DMS53 treated with DMSO at 0.1 percent for 48 hours (cell line): ENCODE results near the gene TRABD.
A peak's percentile ranks its signal among the peaks of the same experiment; 100 is the strongest.
"Not testable (repeated sequence)": the region's sequence is repeated elsewhere in the genome, so short reads cannot be mapped to it uniquely, and the experiment has no call there.

Source experiments
- DNase-seq: peaks from one replicate; lab custom pipeline; 2025; ENCODE audit not compliant: unreplicated experiment; lab: John Stamatoyannopoulos, UW

Gene TRABD

GRCh38 chr22:50185375-50186087 is at the start of gene TRABD:
Gene TRABD (plus strand): TSS chr22:50185913. CDS start chr22:50193061, 7,148 bp downstream.
- DNase-seq = peak; percentile 53

- DNase-seq = no peak
Observed at GRCh38 chr22:50136581-50137015, 49.1 kb upstream of the TRABD start.

- DNase-seq = not testable (repeated sequence)
Observed at GRCh38 chr22:50137277-50137676, 48.4 kb upstream of the TRABD start.

GRCh38 chr22:50138041-50138440 is 47.7 kb upstream of the TRABD start:
- no peak for DNase-seq

GRCh38 chr22:50138988-50139387 is 46.7 kb upstream of the TRABD start:
- DNase-seq = no peak

GRCh38 chr22:50139843-50140415 is 45.8 kb upstream of the TRABD start:
- DNase-seq = peak; percentile 88

- no peak for DNase-seq
Observed at GRCh38 chr22:50140615-50141014, 45.1 kb upstream of the TRABD start.

GRCh38 chr22:50141462-50141861 is 44.3 kb upstream of the TRABD start:
- peak; percentile 54 for DNase-seq

- DNase-seq = peak; percentile 67
Observed at GRCh38 chr22:50141891-50142363, 43.8 kb upstream of the TRABD start.

- no peak for DNase-seq
Observed at GRCh38 chr22:50143096-50143495, 42.6 kb upstream of the TRABD start.

- DNase-seq = no peak
Observed at GRCh38 chr22:50144005-50144614, 41.6 kb upstream of the TRABD start.

GRCh38 chr22:50145721-50146438 is 39.8 kb upstream of the TRABD start:
- DNase-seq = no peak

GRCh38 chr22:50146439-50147238 is 39.1 kb upstream of the TRABD start:
- DNase-seq = peak; percentile 45

GRCh38 chr22:50147258-50148165 is 38.2 kb upstream of the TRABD start:
- DNase-seq = not testable (repeated sequence)

- no peak for DNase-seq
Observed at GRCh38 chr22:50148166-50148500, 37.6 kb upstream of the TRABD start.

- DNase-seq = peak; percentile 89
Observed at GRCh38 chr22:50148991-50149721, 36.6 kb upstream of the TRABD start.

- no peak for DNase-seq
Observed at GRCh38 chr22:50150161-50151129, 35.3 kb upstream of the TRABD start.
